Fibroblast of lung (primary cell): ENCODE data around the gene OR6C70.
"Not testable (repeated sequence)": the region's sequence is repeated elsewhere in the genome, so short reads cannot be mapped to it uniquely, and the experiment has no call there.

Source experiments
- CTCF ChIP-seq, 2 donors: IDR thresholded peaks in 1 of 2; conservative IDR thresholded peaks in 1 of 2; 1 replicate in 1 of 2; 2 replicates in 1 of 2; pipeline ENCODE4 v1.5.1; 2011 to 2012; ENCODE audit warnings: low read length in 2 of 2, control low read depth in 1 of 2, inconsistent platforms in 1 of 2, low read depth in 1 of 2, mild to moderate bottlenecking in 1 of 2
- EZH2 ChIP-seq: IDR thresholded peaks from 2 replicates; pipeline ENCODE4 v1.5.1; 2012; ENCODE audit warnings: low read length, control low read depth, mild to moderate bottlenecking; ENCODE audit errors: missing control alignments

GRCh38 chr12:55464926-55465325 is 5.0 kb downstream of the OR6C70 start:
- not testable (repeated sequence) for TF ChIP-seq EZH2; CTCF (conservative IDR thresholded peaks at IDR 0.05 in 1 of 2, IDR thresholded peaks at IDR 0.05 in 1 of 2; ENCODE audit: low read depth in 1 of 2, low read length in 2 of 2)
